MM.1S (cell line): ENCODE results near the gene ACLY.

Experiments
- DNase-seq: peaks from one replicate; pipeline ENCODE4 v3.0.0-alpha.2; 2015
- H2AFZ ChIP-seq: fragments of 300-600 bp; sonication (generic); 2 replicates; pipeline ENCODE4 v1.6.0; 2016; ENCODE audit warnings: antibody characterized with exemption, low read length
- H3F3A ChIP-seq: fragments of 300-600 bp; sonication (generic); 2 replicates; pipeline ENCODE4 v1.6.1; 2016; ENCODE audit warnings: mild to moderate bottlenecking, antibody characterized with exemption, low read length, moderate library complexity, mixed read lengths; ENCODE audit not compliant: insufficient read depth
- H3K27ac ChIP-seq: fragments of 300-600 bp; sonication (generic); 2 replicates; pipeline ENCODE4 v1.5.1; 2016; ENCODE audit warnings: mild to moderate bottlenecking, low read length
- H3K27me3 ChIP-seq: fragments of 300-600 bp; sonication (generic); replicated peaks from 2 replicates; pipeline ENCODE4 v1.6.0; 2016; ENCODE audit warnings: low read length; ENCODE audit not compliant: insufficient read depth
- H3K36me3 ChIP-seq: fragments of 300-600 bp; sonication (generic); replicated peaks from 2 replicates; pipeline ENCODE4 v1.6.1; 2016; ENCODE audit warnings: mild to moderate bottlenecking, low read length, mixed read lengths; ENCODE audit not compliant: insufficient read depth
- H3K4me1 ChIP-seq: fragments of 300-600 bp; sonication (generic); 2 replicates; pipeline ENCODE4 v1.6.1; 2016; ENCODE audit warnings: low read length, mixed read lengths
- H3K4me2 ChIP-seq: fragments of 300-600 bp; sonication (generic); 2 replicates; pipeline ENCODE4 v1.6.0; 2016; ENCODE audit warnings: low read depth, low read length
- H3K4me3 ChIP-seq: fragments of 300-600 bp; sonication (generic); 2 replicates; pipeline ENCODE4 v1.5.1; 2016; ENCODE audit warnings: low read length, mixed read lengths
- H3K79me2 ChIP-seq: fragments of 300-600 bp; sonication (generic); 2 replicates; pipeline ENCODE4 v1.6.1; 2016; ENCODE audit warnings: mixed run types, low read length, mixed read lengths
- H3K9ac ChIP-seq: fragments of 300-600 bp; sonication (generic); 2 replicates; pipeline ENCODE4 v1.6.1; 2016; ENCODE audit warnings: low read length, mixed read lengths
- H3K9me2 ChIP-seq: fragments of 300-600 bp; sonication (generic); replicated peaks from 2 replicates; pipeline ENCODE4 v1.6.1; 2016; ENCODE audit warnings: mild to moderate bottlenecking, low read length, mixed read lengths; ENCODE audit not compliant: insufficient read depth
- H3K9me3 ChIP-seq: fragments of 300-600 bp; sonication (generic); replicated peaks from 2 replicates; pipeline ENCODE4 v1.6.1; 2016; ENCODE audit warnings: mild to moderate bottlenecking, low read length, mixed read lengths; ENCODE audit not compliant: insufficient read depth
- H4K20me1 ChIP-seq: fragments of 300-600 bp; sonication (generic); 2 replicates; pipeline ENCODE4 v1.6.1; 2016; ENCODE audit warnings: mild to moderate bottlenecking, low read length, moderate library complexity, mixed read lengths; ENCODE audit not compliant: insufficient read depth
- CTCF ChIP-seq: fragments of 300-600 bp; sonication (generic); IDR thresholded peaks from 2 replicates; pipeline ENCODE4 v1.5.1; 2016; ENCODE audit warnings: antibody characterized with exemption, low read length, mixed read lengths
- EZH2 ChIP-seq: fragments of 300-600 bp; sonication (generic); optimal IDR thresholded peaks from 2 replicates; pipeline ENCODE3; 2017; ENCODE audit warnings: low read depth, mild to moderate bottlenecking, antibody characterized with exemption, low read length, mixed read lengths
- EZH2phosphoT487 ChIP-seq: fragments of 300-600 bp; sonication (generic); IDR thresholded peaks from 2 replicates; pipeline ENCODE4 v1.6.1; 2018; ENCODE audit warnings: antibody characterized with exemption, low read length

Gene ACLY

GRCh38 chr17:41957869-41958439 is 39.2 kb upstream of the ACLY start:
- Histone ChIP-seq H3K4me2 (no peak overlapping the region), H3F3A (no peaks in the 10 kb centered on the region)

DNA sequence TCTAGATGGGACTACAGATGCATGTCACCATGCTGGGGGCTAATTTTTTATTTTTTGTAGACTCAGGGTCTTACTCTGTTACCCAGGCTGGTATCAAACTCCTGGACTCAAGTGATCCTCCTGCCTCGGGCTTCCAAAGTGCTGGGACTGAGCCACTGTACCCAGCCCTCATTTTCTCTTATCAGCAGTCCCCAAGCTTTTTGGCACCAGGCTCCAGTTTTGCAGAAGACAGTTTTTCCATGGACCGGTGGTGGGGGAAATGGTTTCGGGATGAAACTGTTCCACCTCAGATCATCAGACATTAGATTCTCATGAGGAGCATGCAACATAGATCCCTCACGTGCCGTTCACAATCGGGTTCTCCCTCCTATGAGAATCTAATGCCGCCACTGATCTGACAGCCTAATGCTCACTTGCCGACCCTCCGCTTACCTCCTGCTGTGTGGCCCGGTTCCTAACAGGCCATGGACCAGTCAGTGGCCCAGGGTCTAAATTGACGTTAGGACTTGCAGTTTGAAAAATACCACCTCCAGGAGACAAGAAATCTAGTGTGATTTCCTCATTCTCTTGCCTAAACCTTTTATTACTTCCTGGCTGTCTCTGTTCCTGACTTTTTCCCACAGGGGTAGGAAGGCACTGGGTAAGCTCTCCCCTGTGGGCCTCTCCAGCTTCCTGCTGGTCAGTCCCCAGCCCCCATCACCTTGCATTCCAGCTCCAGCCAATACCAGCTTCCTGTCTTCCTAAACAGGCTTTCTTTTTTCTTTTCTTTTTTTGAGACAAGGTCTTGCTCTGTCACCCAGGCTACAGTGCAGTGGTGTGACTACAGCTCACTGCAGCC is 38.5 kb upstream of the ACLY start:
- Histone ChIP-seq H3K9me2 (no peaks in the 10 kb centered on the region), H3K27ac (no peak overlapping the region), H3K27me3 (no peaks in the 10 kb centered on the region), H3K4me3 (no peak overlapping the region), H4K20me1 (no peaks in the 10 kb centered on the region), H3F3A (no peaks in the 10 kb centered on the region), H3K4me1 (0 out of 2 replicates have a peak, but pooled peaks cover under 1% of the 10 kb centered on the region), H2AFZ (no peak overlapping the region), H3K9ac (no peak overlapping the region), H3K36me3 (no peaks in the 10 kb centered on the region), H3K79me2 (no peaks in the 10 kb centered on the region), H3K9me3 (no peaks in the 10 kb centered on the region), H3K4me2 (no peak overlapping the region)
- DNase-seq: no peak
- TF ChIP-seq CTCF (no peak), EZH2 (no peak), EZH2phosphoT487 (no peak)

More at GRCh38 chr17:41957869-41958439, 39.2 kb upstream of the ACLY start:
- TF ChIP-seq EZH2phosphoT487 (no peak), EZH2 (no peak), CTCF (no peak)
- Histone ChIP-seq H3K27me3 (no peaks in the 10 kb centered on the region), H3K27ac (no peak overlapping the region), H3K9ac (no peak overlapping the region), H3K36me3 (no peaks in the 10 kb centered on the region), H3K4me1 (peaks cover 4% of the 10 kb centered on the region; the same call in 1 of the 2 replicates), H2AFZ (no peak overlapping the region), H3K4me3 (no peak overlapping the region), H3K9me3 (no peaks in the 10 kb centered on the region), H3K9me2 (no peaks in the 10 kb centered on the region), H4K20me1 (no peaks in the 10 kb centered on the region), H3K79me2 (no peaks in the 10 kb centered on the region)
- DNase-seq: no peak

DNA sequence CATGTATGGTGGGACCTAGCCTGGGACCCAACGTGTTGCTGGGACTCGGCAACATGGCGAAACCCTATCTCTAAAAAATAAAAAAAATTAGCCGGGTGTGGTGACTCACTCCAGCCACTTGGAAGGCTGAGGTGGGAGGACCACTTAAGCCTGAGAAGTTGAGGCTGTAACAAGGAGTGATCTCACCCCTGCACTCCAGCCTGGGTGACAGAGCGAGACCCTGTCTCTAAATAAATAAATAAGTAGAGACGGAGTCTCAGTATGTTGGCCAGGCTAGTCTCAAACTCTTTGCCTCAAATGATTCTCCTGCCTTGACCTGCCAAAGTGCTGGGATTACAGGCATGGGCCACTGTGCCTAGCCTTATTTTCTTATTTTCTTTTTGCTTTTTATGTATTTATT is 37.8 kb upstream of the ACLY start:
- no peaks in the 10 kb centered on the region for H3K9me3 ChIP-seq
- no peaks in the 10 kb centered on the region for H3K27me3 ChIP-seq
- no peaks in the 10 kb centered on the region for H3K9me2 ChIP-seq
- H4K20me1 ChIP-seq: no peaks in the 10 kb centered on the region
- H3K4me3 ChIP-seq: no peak overlapping the region
- H3K9ac ChIP-seq: no peak overlapping the region
- H3K4me1 ChIP-seq: no peaks in the 10 kb centered on the region
- no peaks in the 10 kb centered on the region for H3K36me3 ChIP-seq
- DNase-seq: no peak
- H3K27ac ChIP-seq: no peak overlapping the region
- no peak overlapping the region for H3K4me2 ChIP-seq
- H3K79me2 ChIP-seq: no peaks in the 10 kb centered on the region
- TF ChIP-seq EZH2: no peak
- no peak for TF ChIP-seq CTCF
- no peak for TF ChIP-seq EZH2phosphoT487
- no peak overlapping the region for H2AFZ ChIP-seq
- H3F3A ChIP-seq: no peaks in the 10 kb centered on the region
